Activated T-cell treated with anti-CD3 and anti-CD28 coated beads, Interleukin-2, amount 50 U/mL, for 4 hours (primary cell): ENCODE measurements around the gene GPR3. TPM values are rescaled to one million over a fixed set of nuclear protein-coding genes. Genes with fewer than 3 reads are reported as not detected.
"Not testable (repeated sequence)": the region's sequence is repeated elsewhere in the genome, so short reads cannot be mapped to it uniquely, and the experiment has no call there.

Source experiments
- ATAC-seq, 2 donors: fragments of 200-7000 bp; cut with Tn5 transposase; one replicate each; pipeline ENCODE4 v1.10.0; 2021
- DNase-seq: peaks from one replicate; pipeline ENCODE4 v3.0.0-alpha.2; 2020
- H3K27me3 Mint-ChIP-seq: one replicate; pipeline ENCODE4 v1.8.0; 2021; ENCODE audit warnings: low read depth, mixed read lengths
- H3K36me3 Mint-ChIP-seq: one replicate; pipeline ENCODE4 v1.8.0; 2022; ENCODE audit warnings: mixed read lengths; ENCODE audit not compliant: insufficient read depth
- H3K4me1 Mint-ChIP-seq: one replicate; pipeline ENCODE4 v1.8.0; 2021; ENCODE audit warnings: low read depth, mixed read lengths
- H3K4me3 Mint-ChIP-seq: one replicate; pipeline ENCODE4 v1.8.0; 2021; ENCODE audit warnings: mild to moderate bottlenecking, moderate library complexity, mixed read lengths
- H3K9me3 Mint-ChIP-seq: one replicate; pipeline ENCODE4 v1.8.0; 2021; ENCODE audit warnings: mixed read lengths
- total RNA-seq, 3 donors: library from RNA; stranded (reverse); gene quantifications; one replicate each; pipeline ENCODE4 v1.2.1, GENCODE V29; 2021

The GPR3 gene
- total RNA-seq, 3 donors from 2014 or later: 2.7 to 4.9 (median 3.4) TPM

GRCh38 chr1:27397110-27397509 lies 4.7 kb downstream of the GPR3 start:
- ATAC-seq: no peak
- Mint-ChIP-seq H3K27me3 (no peaks in the 10 kb centered on the region), H3K4me1 (peaks cover 10% of the 10 kb centered on the region), H3K4me3 (no peak overlapping the region), H3K9me3 (no peaks in the 10 kb centered on the region), H3K36me3 (no peaks in the 10 kb centered on the region)
- no peak for DNase-seq

DNA sequence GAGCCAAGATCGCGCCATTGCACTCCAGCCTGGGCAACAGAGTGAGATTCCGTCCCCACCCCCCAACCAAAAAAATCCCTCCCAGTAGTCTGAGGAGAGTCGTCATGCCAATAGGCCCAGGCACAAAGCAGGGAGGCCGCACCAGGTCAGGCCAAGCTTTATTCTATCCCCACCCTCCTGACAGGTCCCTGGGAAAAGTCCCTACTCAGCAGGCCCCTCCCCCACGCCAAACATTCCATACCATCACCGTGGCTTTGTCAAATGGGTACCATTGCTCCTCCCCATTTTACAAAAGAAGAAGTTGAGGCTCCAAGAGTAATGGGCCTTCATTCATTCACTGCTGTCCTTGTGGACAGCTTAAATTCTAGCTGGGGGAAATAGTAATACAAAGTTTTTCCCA lies 5.3 kb downstream of the GPR3 start:
- Mint-ChIP-seq H3K27me3 (no peaks in the 10 kb centered on the region), H3K4me1 (peaks cover 12% of the 10 kb centered on the region), H3K4me3 (no peak overlapping the region), H3K36me3 (no peaks in the 10 kb centered on the region), H3K9me3 (no peaks in the 10 kb centered on the region)
- no peak for DNase-seq
- ATAC-seq: no peak

- DNase-seq (no peak), ATAC-seq (no peak)
- no peaks in the 10 kb centered on the region for H3K36me3 Mint-ChIP-seq
- no peaks in the 10 kb centered on the region for H3K27me3 Mint-ChIP-seq
- H3K4me1 Mint-ChIP-seq: peaks cover 19% of the 10 kb centered on the region
- H3K9me3 Mint-ChIP-seq: no peaks in the 10 kb centered on the region
- no peak overlapping the region for H3K4me3 Mint-ChIP-seq
Measured at GRCh38 chr1:27398405-27399149, 6.2 kb downstream of the GPR3 start.

DNA sequence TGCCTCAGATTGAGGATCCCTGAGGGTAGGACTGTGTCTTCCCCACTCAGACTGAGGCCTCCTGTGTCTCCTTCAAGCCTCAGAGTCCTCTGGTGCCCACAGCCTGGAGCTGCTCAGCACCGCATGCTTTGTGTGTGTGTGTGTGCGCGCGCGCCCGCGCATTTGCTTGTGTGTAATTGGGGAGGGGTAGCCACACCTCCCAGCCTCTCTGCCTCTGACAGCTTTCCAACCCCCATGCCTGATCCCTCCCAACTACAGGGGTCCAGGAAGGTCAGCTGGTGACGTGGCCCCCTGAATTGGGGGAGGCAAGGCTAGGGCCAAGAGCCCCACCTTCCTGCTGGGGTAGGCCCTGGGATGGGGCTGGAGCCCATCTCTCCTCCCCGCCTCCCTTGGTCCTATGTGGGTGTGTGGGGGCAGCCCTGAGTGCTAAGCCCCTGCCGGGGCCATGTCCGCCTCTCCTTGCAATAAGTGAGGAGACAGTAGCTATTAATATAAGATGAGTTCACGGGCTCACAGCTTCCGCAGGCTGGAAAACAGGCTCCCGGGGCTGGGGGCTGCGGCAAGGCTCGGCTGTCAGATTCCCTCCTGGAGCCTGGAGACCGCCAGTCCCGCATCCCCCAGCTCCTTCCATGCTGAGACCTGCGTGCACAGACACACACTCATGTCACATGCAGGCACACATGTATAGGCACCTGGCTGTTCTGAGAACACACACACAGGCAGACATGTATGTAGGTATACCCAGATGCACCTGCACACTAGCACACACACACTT lies 7.0 kb downstream of the GPR3 start:
- Mint-ChIP-seq H3K9me3 (no peaks in the 10 kb centered on the region), H3K36me3 (no peaks in the 10 kb centered on the region), H3K27me3 (no peaks in the 10 kb centered on the region), H3K4me3 (no peak overlapping the region), H3K4me1 (peaks cover 26% of the 10 kb centered on the region)
- ATAC-seq (no peak), DNase-seq (no peak)

GRCh38 chr1:27400082-27400962 lies 7.9 kb downstream of the GPR3 start:
- DNase-seq (no peak), ATAC-seq (no peak)
- no peak overlapping the region for H3K4me3 Mint-ChIP-seq
- no peaks in the 10 kb centered on the region for H3K9me3 Mint-ChIP-seq
- peaks cover 22% of the 10 kb centered on the region for H3K4me1 Mint-ChIP-seq
- H3K36me3 Mint-ChIP-seq: no peaks in the 10 kb centered on the region
- no peaks in the 10 kb centered on the region for H3K27me3 Mint-ChIP-seq

DNA sequence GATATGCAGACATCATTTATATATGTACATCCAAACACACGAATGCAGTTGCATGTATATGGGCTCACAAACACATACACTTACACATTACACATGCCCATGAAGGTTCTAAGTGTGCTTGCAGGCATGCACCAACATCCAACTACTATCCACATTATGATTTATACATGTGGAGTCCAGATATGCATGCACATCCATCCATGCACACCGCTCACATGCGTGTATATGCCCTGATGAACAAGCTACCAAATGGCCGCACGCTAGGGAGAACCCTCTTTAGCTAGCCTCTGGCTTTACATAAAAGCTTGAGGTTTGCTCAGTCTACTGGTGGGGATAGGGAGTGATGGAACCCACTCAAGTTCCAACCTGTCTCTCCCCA lies 8.5 kb downstream of the GPR3 start:
- Mint-ChIP-seq H3K36me3 (no peaks in the 10 kb centered on the region), H3K4me3 (no peak overlapping the region), H3K4me1 (peaks cover 21% of the 10 kb centered on the region), H3K9me3 (no peaks in the 10 kb centered on the region), H3K27me3 (no peaks in the 10 kb centered on the region)
- DNase-seq (no peak), ATAC-seq (no peak)

- DNase-seq: no peak
- H3K9me3 Mint-ChIP-seq: no peaks in the 10 kb centered on the region
- H3K36me3 Mint-ChIP-seq: peaks cover 6% of the 10 kb centered on the region
- H3K27me3 Mint-ChIP-seq: no peaks in the 10 kb centered on the region
- no peak for ATAC-seq
- no peak overlapping the region for H3K4me3 Mint-ChIP-seq
- peaks cover 23% of the 10 kb centered on the region for H3K4me1 Mint-ChIP-seq
Measured at GRCh38 chr1:27402349-27402754, 9.9 kb downstream of the GPR3 start.

DNA sequence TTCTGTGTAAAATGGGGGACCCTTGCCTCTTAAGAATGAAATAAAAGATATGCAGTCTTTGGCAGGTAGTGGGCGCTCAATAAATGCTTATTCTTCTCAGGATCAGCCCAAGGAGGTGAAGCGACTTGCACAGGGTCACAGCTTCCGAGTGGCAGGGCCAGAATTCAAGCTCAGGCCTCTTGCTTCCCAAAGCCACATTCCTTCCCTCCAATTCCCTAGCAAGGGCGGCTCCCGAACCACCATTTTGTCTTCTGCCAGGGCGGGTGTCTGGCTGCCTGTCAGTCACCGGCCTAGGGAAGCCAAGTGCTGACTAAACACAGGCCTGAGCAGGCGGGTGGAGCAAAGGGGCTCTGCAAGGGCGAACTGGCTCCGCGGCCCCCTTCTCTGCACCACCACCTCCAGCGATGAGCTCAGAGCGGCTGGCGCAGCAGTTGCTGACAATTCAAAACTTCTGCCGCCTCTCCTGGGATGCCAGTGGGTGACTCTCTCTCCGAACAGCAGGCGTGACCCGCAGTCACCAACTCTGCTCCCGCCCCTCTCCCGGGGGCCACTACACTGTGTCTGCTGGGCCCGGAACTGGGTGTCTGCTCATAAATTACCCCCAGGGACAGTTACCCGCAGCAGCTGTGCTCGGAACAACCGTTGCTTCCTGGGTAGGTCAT lies 10.8 kb downstream of the GPR3 start:
- peaks cover 13% of the 10 kb centered on the region for H3K36me3 Mint-ChIP-seq
- H3K9me3 Mint-ChIP-seq: no peaks in the 10 kb centered on the region
- no peak overlapping the region for H3K4me3 Mint-ChIP-seq
- ATAC-seq (peak; percentile 68 to 73), DNase-seq (no peak)
- no peaks in the 10 kb centered on the region for H3K27me3 Mint-ChIP-seq
- H3K4me1 Mint-ChIP-seq: peaks cover 24% of the 10 kb centered on the region

GRCh38 chr1:27403931-27404330 lies 11.5 kb downstream of the GPR3 start:
- H3K4me1 Mint-ChIP-seq: peaks cover 24% of the 10 kb centered on the region
- H3K4me3 Mint-ChIP-seq: no peak overlapping the region
- peaks cover 14% of the 10 kb centered on the region for H3K36me3 Mint-ChIP-seq

GRCh38 chr1:27405074-27405473 lies 12.7 kb downstream of the GPR3 start:
- peaks cover 24% of the 10 kb centered on the region for H3K4me1 Mint-ChIP-seq
- ATAC-seq (no peak), DNase-seq (no peak)
- H3K4me3 Mint-ChIP-seq: no peak overlapping the region
- no peaks in the 10 kb centered on the region for H3K9me3 Mint-ChIP-seq
- peaks cover 14% of the 10 kb centered on the region for H3K36me3 Mint-ChIP-seq
- no peaks in the 10 kb centered on the region for H3K27me3 Mint-ChIP-seq

More at GRCh38 chr1:27403931-27404330, 11.5 kb downstream of the GPR3 start:
- no peak for DNase-seq
- H3K9me3 Mint-ChIP-seq: no peaks in the 10 kb centered on the region
- no peak for ATAC-seq
- no peaks in the 10 kb centered on the region for H3K27me3 Mint-ChIP-seq

DNA sequence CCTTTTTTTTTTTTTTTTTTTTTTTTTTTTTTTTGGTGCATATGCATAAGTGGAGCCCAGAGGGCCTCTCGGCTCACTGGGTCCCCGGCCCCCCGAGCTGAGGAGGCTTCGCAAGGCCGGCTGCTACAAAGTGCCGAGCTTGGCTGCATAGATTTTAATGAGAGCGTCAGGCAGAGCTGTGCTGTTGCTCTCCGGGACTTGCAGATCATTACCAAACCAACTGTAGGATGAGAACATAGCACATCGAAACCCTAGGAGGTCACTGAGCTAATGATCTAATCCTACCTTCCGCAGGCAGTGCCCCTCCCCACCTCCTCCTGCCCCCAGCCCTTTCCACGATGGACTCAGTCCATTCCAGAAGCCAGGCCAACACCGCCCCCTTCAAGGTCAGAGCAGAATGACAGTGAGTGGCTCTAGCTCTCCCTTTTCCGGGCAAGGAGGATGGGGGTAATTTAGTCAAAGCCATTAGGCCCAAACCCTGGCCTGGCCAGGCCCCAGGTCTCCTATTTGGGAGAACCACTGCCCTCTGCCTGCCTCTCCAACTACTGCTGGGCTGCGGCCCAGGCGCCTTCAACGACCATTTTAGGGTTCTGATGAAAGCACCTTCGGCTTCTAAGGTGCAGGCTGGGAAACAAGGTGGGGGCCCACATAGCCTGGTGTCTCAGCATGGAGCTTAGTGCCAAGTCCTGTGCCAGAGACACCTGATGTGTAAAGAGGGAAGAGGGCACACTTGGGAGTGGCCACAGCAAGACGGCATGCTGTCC lies 13.4 kb downstream of the GPR3 start:
- Mint-ChIP-seq H3K36me3 (peaks cover 16% of the 10 kb centered on the region), H3K4me1 (peaks cover 24% of the 10 kb centered on the region)
- not testable (repeated sequence) for H3K4me3 Mint-ChIP-seq, H3K9me3 Mint-ChIP-seq, DNase-seq, ATAC-seq, H3K27me3 Mint-ChIP-seq

- H3K9me3 Mint-ChIP-seq: no peaks in the 10 kb centered on the region
- H3K4me1 Mint-ChIP-seq: peaks cover 24% of the 10 kb centered on the region
- no peak overlapping the region for H3K4me3 Mint-ChIP-seq
- no peak for ATAC-seq
- DNase-seq: no peak
- no peaks in the 10 kb centered on the region for H3K27me3 Mint-ChIP-seq
- H3K36me3 Mint-ChIP-seq: peaks cover 21% of the 10 kb centered on the region
Measured at GRCh38 chr1:27406362-27406680, 13.9 kb downstream of the GPR3 start.

DNA sequence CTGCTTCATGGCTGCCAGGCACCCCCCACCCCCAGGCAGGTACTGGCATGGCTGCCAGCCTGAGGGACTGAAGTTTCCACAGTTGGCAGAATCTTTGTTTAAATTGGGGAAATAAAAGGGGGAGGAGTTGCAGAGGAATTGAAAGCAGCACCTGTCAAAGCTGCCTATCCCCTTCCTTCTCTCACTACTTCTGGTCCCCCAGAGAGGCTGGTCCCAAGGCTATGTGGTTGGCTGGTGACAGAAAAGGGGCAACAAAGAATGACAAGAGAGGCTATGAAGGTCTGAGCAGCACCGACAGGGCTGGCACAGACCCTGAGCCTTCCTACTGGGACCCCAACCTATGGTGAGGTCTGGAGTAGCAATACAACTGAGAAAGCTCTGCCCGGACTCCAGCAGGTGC lies 14.4 kb downstream of the GPR3 start:
- H3K9me3 Mint-ChIP-seq, H3K4me3 Mint-ChIP-seq, ATAC-seq, H3K27me3 Mint-ChIP-seq, DNase-seq: not testable (repeated sequence)
- Mint-ChIP-seq H3K4me1 (peaks cover 20% of the 10 kb centered on the region), H3K36me3 (peaks cover 23% of the 10 kb centered on the region)
